ENCODE data around the gene NYAP2.

Gene NYAP2

DNA sequence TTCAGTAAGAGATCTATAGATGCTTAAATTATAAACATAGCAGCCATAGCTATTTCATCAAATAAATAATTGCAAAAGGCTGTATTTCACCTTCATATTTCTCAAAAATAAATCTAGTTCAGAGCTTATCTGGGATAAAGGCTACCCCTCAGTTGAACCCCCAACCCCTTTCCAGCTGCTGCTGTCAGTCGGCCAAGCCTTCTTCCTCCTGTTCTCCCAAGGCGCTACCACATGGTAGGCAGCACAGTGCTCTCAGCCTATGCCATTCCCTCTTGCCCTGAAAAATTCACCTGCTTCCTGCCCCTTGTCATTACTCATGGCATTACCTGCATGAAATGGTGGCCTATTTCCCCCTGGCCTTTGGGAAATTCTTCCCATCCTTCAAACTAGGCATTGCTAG lies 136.5 kb downstream of the NYAP2 start:
- no peak overlapping the region for H3K27ac ChIP-seq
- no peak for TF ChIP-seq CTCF (conservative IDR thresholded peaks at IDR 0.05)

GRCh38 chr2:225543626-225544025 lies 144.1 kb downstream of the NYAP2 start:
- H3K27ac ChIP-seq = no peak overlapping the region
- TF ChIP-seq CTCF (conservative IDR thresholded peaks at IDR 0.05) = no peak

DNA sequence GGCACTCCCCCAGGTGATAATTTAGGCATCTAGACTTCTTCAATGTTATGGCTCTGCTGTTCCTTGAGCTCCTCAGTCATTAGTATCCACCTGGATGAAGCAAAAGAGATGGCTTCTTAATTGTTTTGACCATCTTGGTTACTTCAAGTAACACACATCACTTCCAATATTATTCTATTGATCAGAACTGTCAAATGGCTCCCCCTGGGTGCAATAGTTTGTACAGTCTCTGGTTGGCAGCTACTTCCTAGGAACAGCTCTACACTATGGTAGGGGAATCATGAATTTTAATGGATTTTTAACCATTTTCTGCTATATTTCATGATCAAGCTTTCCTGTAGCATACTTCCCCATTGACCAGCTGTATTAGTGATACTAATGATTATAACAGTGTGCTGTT lies 157.0 kb downstream of the NYAP2 start:
- TF ChIP-seq CTCF (conservative IDR thresholded peaks at IDR 0.05) = no peak
- no peak overlapping the region for H3K27ac ChIP-seq

GRCh38 chr2:225558399-225559071 lies 159.0 kb downstream of the NYAP2 start:
- no peak for TF ChIP-seq CTCF (conservative IDR thresholded peaks at IDR 0.05)
- no peak overlapping the region for H3K27ac ChIP-seq

GRCh38 chr2:225559072-225559415 lies 159.5 kb downstream of the NYAP2 start:
- no peak for TF ChIP-seq CTCF (conservative IDR thresholded peaks at IDR 0.05)

GRCh38 chr2:225566798-225567197 lies 167.3 kb downstream of the NYAP2 start:
- TF ChIP-seq CTCF (conservative IDR thresholded peaks at IDR 0.05) = no peak
- H3K27ac ChIP-seq = no peak overlapping the region

More at GRCh38 chr2:225559072-225559415, 159.5 kb downstream of the NYAP2 start:
- H3K27ac ChIP-seq = no peak overlapping the region

GRCh38 chr2:225569995-225570394 lies 170.5 kb downstream of the NYAP2 start:
- no peak overlapping the region for H3K27ac ChIP-seq
- TF ChIP-seq CTCF (conservative IDR thresholded peaks at IDR 0.05) = no peak

Data from VCaP (cell line).